GM19238 (cell line): Measurements from ENCODE around the gene PITX2.

Experiments
- DNase-seq: peaks from one replicate; pipeline ENCODE4 v3.0.0; 2011; ENCODE audit warnings: low spot score; ENCODE audit not compliant: insufficient read length

The PITX2 gene

DNA sequence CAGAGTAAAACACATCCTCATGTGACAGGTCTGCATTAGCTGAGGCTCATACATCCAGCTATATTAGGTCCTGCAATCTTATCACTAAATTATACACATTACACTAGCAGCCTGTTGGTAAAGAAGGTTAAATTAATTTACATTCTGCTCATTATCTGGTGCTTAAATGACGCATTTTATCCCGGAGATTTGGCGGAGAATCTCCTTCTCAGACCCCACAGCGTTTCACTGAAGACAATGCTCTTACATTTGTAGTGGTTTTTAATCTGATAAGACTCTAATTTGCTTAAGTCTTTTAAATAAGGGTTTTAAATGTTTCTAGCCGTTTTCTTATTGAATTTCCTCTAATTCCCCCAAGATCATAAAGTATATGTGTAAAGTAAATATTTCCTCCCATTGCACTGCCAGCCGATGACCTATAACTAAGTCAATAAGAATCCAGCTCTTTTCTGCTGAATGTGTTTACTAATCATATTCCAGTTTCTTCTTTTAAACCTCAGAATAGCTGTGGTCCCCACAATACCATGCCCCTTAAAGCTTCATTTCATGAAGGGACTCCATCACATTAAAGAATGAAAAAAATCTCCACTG is 2.1 kb upstream of the PITX2 start:
- DNase-seq: no peak

GRCh38 chr4:110624398-110624780 is 1.5 kb upstream of the PITX2 start:
- DNase-seq: no peak

GRCh38 chr4:110623718-110624397 is 981 bp upstream of the PITX2 start:
- DNase-seq: no peak

- no peak for DNase-seq
Measured at GRCh38 chr4:110621839-110622751, 782 bp downstream of the PITX2 start.

GRCh38 chr4:110621328-110621812 is 1.5 kb downstream of the PITX2 start:
- no peak for DNase-seq

GRCh38 chr4:110620691-110621327 is 2.1 kb downstream of the PITX2 start:
- DNase-seq: no peak

DNA sequence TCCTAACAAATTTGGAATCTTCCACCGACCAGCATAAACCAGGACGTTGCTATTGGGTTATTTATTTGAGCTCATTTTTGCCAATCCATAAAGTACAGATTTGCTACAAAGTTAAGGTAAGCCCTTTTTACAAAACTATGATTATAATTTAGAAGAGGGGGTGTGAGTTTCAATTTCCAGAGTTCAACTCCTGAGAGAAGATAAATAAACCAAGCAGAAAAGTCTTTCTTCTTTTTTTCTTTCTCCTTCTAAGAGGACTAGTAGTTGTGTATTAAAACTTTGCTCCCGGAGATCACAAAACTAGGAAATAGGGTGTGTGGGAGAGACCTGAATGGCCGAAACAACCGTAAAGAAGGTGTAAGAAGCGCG is 2.6 kb downstream of the PITX2 start:
- DNase-seq: no peak

- DNase-seq: no peak
Measured at GRCh38 chr4:110619463-110620247, 3.2 kb downstream of the PITX2 start.

- no peak for DNase-seq
Measured at GRCh38 chr4:110618581-110619462, 4.1 kb downstream of the PITX2 start.

DNA sequence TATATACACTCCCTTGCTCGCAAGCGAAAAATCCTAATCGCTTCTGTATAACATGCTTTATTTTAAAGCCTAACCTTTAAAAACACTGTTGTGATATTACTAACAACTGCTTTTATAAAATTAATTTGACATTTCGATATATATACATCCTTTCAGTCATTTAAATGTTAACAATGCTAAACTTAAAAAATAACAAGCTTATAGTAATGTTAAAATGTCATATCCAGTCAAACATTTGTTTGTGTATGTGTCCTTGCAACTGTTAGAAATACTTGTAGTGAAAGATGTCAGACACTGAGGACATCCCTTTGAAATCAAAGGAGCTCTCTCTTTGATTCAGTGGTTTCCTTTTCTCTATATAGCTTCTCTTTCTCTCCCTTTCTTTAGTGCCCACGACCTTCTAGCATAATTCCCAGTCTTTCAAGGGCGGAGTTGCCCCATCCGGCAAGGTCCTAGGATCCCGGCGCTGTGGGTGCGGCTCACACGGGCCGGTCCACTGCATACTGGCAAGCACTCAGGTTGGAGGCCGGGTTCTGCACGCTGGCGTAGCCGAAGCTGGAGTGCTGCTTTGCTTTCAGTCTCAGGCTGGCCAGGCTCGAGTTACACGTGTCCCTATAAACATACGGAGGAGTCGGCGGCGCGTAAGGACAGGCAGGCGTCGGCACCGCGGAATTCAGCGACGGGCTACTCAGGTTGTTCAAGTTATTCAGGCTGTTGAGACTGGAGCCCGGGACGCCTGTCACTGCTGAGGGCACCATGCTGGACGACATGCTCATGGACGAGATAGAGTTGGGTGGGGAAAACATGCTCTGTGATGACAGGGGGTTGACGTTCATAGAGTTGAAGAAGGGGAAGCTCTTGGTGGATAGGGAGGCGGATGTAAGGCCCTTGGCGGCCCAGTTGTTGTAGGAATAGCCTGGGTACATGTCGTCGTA is 5.0 kb downstream of the PITX2 start:
- no peak for DNase-seq

DNA sequence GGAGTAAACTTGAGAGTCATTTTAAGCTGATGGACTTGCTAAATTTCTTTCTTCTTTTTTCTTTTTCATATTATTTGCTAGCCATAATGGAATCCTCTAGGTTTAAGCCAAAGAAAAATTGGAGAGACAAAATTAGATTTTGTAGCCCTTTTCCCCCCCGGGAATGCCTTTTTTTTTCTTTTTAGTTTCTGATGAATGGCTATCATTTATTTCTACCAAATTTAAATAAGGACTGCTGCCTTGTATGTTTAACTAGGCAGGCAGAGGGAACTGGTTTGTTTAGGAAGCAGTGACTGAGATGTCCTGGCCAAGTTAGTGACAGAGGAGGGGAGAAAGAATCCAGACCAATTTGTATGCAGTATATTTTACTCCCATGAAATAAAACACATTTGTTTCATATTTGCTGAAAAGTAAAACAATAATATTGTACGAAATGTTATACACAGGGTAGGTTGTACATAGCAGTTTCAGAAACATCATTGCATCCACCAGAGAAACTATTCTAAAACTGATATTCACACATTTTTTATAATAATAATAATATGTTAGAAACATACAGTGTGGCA is 5.7 kb downstream of the PITX2 start:
- DNase-seq: no peak

DNA sequence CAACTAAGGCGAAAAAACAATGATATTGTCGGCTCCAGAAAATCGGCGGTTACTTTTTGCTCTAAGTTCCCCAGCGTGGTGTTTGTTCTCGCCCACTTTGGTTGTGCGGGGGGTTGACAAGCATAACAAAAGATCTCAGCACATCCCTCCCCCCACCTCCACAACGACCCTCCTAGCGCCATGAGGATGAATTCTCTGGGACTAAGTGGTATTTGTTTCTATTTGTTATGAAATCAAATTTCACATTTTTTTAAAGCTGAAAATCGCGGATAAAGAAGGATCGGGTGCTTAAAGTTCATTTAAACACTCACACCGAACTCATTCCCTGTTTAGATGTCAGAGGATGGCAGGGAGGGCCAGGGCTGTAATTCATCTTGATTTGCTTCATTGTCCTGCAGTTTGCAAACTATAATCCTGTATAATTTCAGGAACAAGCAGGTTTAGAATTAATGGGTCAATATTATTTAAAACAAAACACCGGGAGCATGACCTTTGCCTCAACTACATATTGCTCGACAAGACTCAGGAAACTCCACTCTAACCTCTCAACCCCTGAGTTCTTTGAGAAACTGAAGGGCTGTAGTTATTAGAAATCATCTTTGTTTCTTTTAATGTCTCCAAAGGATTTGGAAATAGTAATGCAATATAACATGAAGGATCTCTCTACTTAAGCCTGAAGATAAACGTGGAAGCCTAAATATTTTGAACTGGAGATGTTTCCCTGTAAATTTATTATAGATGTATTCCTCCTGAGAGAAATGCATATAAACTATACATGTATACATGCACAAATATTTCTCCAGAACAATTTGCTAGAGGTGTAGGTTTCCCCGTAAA is 6.4 kb downstream of the PITX2 start:
- DNase-seq: no peak

GRCh38 chr4:110615353-110616237 is 7.3 kb downstream of the PITX2 start:
- no peak for DNase-seq

GRCh38 chr4:110614976-110615352 is 7.9 kb downstream of the PITX2 start:
- no peak for DNase-seq

DNA sequence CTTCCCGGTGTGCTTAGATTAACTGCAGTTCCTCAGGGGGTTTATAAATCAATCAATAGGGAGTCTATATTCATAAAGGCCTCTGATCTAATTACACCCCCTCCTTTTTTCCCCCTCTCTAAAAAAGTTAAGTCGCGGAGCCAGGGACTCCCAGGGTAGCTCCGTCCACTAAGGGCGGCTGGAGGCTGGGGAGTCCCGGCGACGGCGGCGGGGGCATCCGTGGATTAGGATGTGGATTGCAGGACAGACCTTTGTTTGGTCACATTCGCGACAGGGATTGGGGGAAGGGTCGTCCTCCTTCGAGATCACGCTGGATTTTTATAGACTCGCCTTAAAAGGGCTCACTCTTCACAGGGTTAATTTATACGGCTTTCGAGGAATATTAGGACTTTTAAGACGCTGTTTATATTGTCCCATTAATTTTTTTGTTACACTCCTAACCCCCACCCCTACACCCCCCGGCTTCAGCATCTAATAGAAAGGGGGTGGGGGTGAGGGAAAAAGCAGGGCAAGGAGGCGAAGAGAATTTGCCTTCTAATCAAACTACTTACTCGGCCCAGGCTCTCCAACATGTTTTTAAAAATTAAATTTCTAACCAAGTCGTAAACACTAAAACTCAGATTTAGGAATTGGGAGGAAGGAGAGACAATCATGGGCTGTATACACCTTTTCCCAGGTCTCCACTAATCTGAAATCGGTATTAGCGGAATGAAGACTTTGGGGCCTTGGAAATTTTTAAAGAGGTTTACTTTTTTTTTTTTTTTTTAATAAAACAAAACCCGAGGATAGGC is 8.5 kb downstream of the PITX2 start:
- DNase-seq: no peak

DNA sequence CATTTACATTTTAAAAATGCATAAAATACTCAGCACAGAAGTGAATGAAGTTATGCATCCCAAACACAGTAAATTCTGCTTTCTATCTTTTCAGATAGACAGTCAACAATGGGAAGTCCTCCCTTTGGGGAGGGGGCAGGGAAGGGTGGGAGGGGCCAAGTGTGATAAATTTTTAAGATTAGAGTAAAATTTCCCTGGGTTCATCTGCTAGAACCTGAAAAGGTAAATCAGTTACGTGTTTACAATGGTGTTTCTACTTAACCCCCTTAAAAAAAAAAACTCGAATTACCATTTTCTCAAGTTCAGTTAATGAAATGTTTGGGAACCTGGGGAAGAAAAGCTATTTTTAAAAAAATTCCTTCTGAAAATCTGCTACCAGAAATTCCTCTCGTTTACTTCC is 9.1 kb downstream of the PITX2 start:
- DNase-seq: no peak
